Activated T-cell treated with anti-CD3 and anti-CD28 coated beads, Interleukin-2, amount 50 U/mL, for 72 hours (primary cell): ENCODE data around the gene CEL. TPM values are rescaled to one million over a fixed set of nuclear protein-coding genes. Genes with fewer than 3 reads are reported as not detected.

Experiments used
- ATAC-seq, 2 donors: fragments of 150-1000 bp; cut with Tn5 transposase; replicated peaks in 1 of 2; 2 replicates each; pipeline ENCODE4 v1.10.0; 2021; ENCODE audit warnings: moderate library complexity in 2 of 2, mild to moderate bottlenecking in 1 of 2
- DNase-seq, 2 donors: peaks; one replicate each; pipeline ENCODE4 v3.0.0; 2021 to 2022; ENCODE audit warnings: mixed read lengths in 1 of 2
- H3K27ac Mint-ChIP-seq: one replicate; pipeline ENCODE4 v1.8.0; 2022; ENCODE audit warnings: mild to moderate bottlenecking, moderate library complexity, mixed read lengths
- H3K27me3 Mint-ChIP-seq: one replicate; pipeline ENCODE4 v1.8.0; 2022; ENCODE audit warnings: low read depth, mixed read lengths
- H3K36me3 Mint-ChIP-seq, 2 donors: one replicate each; pipeline ENCODE4 v1.8.0; 2022; ENCODE audit warnings: mixed read lengths in 2 of 2, mild to moderate bottlenecking in 1 of 2; ENCODE audit not compliant: insufficient read depth in 2 of 2
- H3K4me1 Mint-ChIP-seq: one replicate; pipeline ENCODE4 v1.8.0; 2022; ENCODE audit warnings: low read depth, mixed read lengths
- H3K4me3 Mint-ChIP-seq, 2 donors: one replicate each; pipeline ENCODE4 v1.8.0; 2022; ENCODE audit warnings: mild to moderate bottlenecking in 2 of 2, mixed read lengths in 2 of 2, moderate library complexity in 2 of 2
- H3K9me3 Mint-ChIP-seq, 2 donors: one replicate each; pipeline ENCODE4 v1.8.0; 2022; ENCODE audit warnings: mixed read lengths in 2 of 2
- total RNA-seq, 2 donors: library from RNA; stranded (reverse); gene quantifications; one replicate each; pipeline ENCODE4 v1.2.3, GENCODE V29; 2022

Gene CEL
- total RNA-seq, 2 donors from 2014 or later: 1.6 to 3.6 TPM

GRCh38 chr9:133107961-133108793 lies 46.4 kb downstream of the CEL start:
- Mint-ChIP-seq H3K36me3 (peaks cover 4 to 12% of the 10 kb centered on the region in 2 donors), H3K27me3 (no peaks in the 10 kb centered on the region), H3K27ac (no peak overlapping the region), H3K4me1 (peaks cover 10% of the 10 kb centered on the region), H3K9me3 (no peaks in the 10 kb centered on the region), H3K4me3 (no peak overlapping the region)
- DNase-seq: no peak
- no peak for ATAC-seq

- no peak overlapping the region for H3K27ac Mint-ChIP-seq
- no peaks in the 10 kb centered on the region for H3K9me3 Mint-ChIP-seq
- DNase-seq (no peak), ATAC-seq (no peak)
- no peak overlapping the region for H3K4me3 Mint-ChIP-seq
- no peaks in the 10 kb centered on the region for H3K27me3 Mint-ChIP-seq
- H3K4me1 Mint-ChIP-seq: peaks cover 18% of the 10 kb centered on the region
- H3K36me3 Mint-ChIP-seq: peaks cover 3 to 12% of the 10 kb centered on the region in 2 donors
These were observed 47.2 kb downstream of the CEL start for GRCh38 chr9:133108794-133109641.

- ATAC-seq (no peak), DNase-seq (no peak)
- Mint-ChIP-seq H3K27ac (no peak overlapping the region), H3K9me3 (no peaks in the 10 kb centered on the region), H3K36me3 (peaks cover 3 to 10% of the 10 kb centered on the region in 2 donors), H3K4me3 (no peak overlapping the region), H3K4me1 (peaks cover 29% of the 10 kb centered on the region), H3K27me3 (no peaks in the 10 kb centered on the region)
These were observed 48.3 kb downstream of the CEL start for GRCh38 chr9:133109931-133110650.

GRCh38 chr9:133111808-133112662 lies 50.3 kb downstream of the CEL start:
- H3K4me1 Mint-ChIP-seq: peaks cover 47% of the 10 kb centered on the region
- no peak overlapping the region for H3K27ac Mint-ChIP-seq
- ATAC-seq: no peak
- no peaks in the 10 kb centered on the region for H3K9me3 Mint-ChIP-seq
- no peak overlapping the region for H3K4me3 Mint-ChIP-seq
- H3K36me3 Mint-ChIP-seq: peaks cover 3 to 5% of the 10 kb centered on the region in 2 donors
- DNase-seq: no peak
- H3K27me3 Mint-ChIP-seq: no peaks in the 10 kb centered on the region

- Mint-ChIP-seq H3K27me3 (no peaks in the 10 kb centered on the region), H3K9me3 (no peaks in the 10 kb centered on the region), H3K4me3 (no peak overlapping the region), H3K4me1 (peaks cover 50% of the 10 kb centered on the region), H3K36me3 (peaks cover 3 to 5% of the 10 kb centered on the region in 2 donors), H3K27ac (no peak overlapping the region)
- no peak for DNase-seq
- ATAC-seq: no peak
These were observed 50.9 kb downstream of the CEL start for GRCh38 chr9:133112663-133113026.

GRCh38 chr9:133113163-133113948 lies 51.6 kb downstream of the CEL start:
- peak overlapping the region; percentile 57 to 74 for H3K4me3 Mint-ChIP-seq

GRCh38 chr9:133113949-133114885 lies 52.4 kb downstream of the CEL start:
- no peak for DNase-seq
- Mint-ChIP-seq H3K4me3 (peak overlapping the region; percentile 57 to 74), H3K4me1 (peaks cover 59% of the 10 kb centered on the region), H3K27me3 (no peaks in the 10 kb centered on the region), H3K9me3 (no peaks in the 10 kb centered on the region), H3K36me3 (peaks cover 3 to 5% of the 10 kb centered on the region in 2 donors), H3K27ac (peak overlapping the region; percentile 69)
- no peak for ATAC-seq

More at GRCh38 chr9:133113163-133113948, 51.6 kb downstream of the CEL start:
- no peak for ATAC-seq
- Mint-ChIP-seq H3K27me3 (no peaks in the 10 kb centered on the region), H3K36me3 (peaks cover 3 to 5% of the 10 kb centered on the region in 2 donors), H3K9me3 (no peaks in the 10 kb centered on the region), H3K27ac (peak overlapping the region; percentile 69), H3K4me1 (peaks cover 54% of the 10 kb centered on the region)
- peak in 1 of 2 donors; percentile 33 for DNase-seq

GRCh38 chr9:133114886-133115603 lies 53.3 kb downstream of the CEL start:
- Mint-ChIP-seq H3K36me3 (peaks cover 0 to under 1% of the 10 kb centered on the region in 2 donors), H3K27ac (peak overlapping the region; percentile 85), H3K4me3 (peak overlapping the region; percentile 64 to 79), H3K27me3 (no peaks in the 10 kb centered on the region), H3K4me1 (peaks cover 59% of the 10 kb centered on the region), H3K9me3 (no peaks in the 10 kb centered on the region)
- ATAC-seq: peak; percentile 22 to 32
- no peak for DNase-seq

- Mint-ChIP-seq H3K4me1 (peaks cover 59% of the 10 kb centered on the region), H3K27ac (peak overlapping the region; percentile 85), H3K9me3 (no peaks in the 10 kb centered on the region), H3K27me3 (no peaks in the 10 kb centered on the region), H3K36me3 (no peaks in the 10 kb centered on the region), H3K4me3 (peak overlapping the region; percentile 64 to 79)
- DNase-seq: peak; percentile 81 to 83
- peak; percentile 95 to 96 for ATAC-seq
These were observed 54.0 kb downstream of the CEL start for GRCh38 chr9:133115604-133116345.
